Adipose tissue (tissue), 3 donors: ENCODE data around the gene LGR6. TPM values are rescaled to one million over a fixed set of nuclear protein-coding genes. Genes with fewer than 3 reads are reported as not detected.
"Not testable (repeated sequence)": the region's sequence is repeated elsewhere in the genome, so short reads cannot be mapped to it uniquely, and the experiment has no call there.

ENCODE experiments used
- H3K27ac ChIP-seq: one replicate; pipeline ENCODE4 v1.5.1; 2013; ENCODE audit warnings: low read depth, low read length
- WGBS, 3 donors: extraction: QIAGEN DNeasy Blood & Tissue Kit; methylation state at CpG; one replicate each; pipeline ENCODE4 v1.1.7; 2013; 5-methylcytosine and 5-hydroxymethylcytosine counted together
- polyA plus RNA-seq, 3 donors: library from polyadenylated mRNA; stranded (reverse); fragments of 200-250 nt; gene quantifications; one replicate each; pipeline ENCODE4 v1.2.3, GENCODE V29; 2013
- donor health status: healthy with polysubstance abuse.
- donor health status: Bipolar disorder and iron deficiency.
- donor health status: healthy.

Gene LGR6
- polyA plus RNA-seq, 3 donors, result 0.05 to 1.0 (median 0.28) TPM

- WGBS, 3 donors, result 78 to 83% (median 81%) methylated on average over 4 of the region's 4 CpGs
Measured at GRCh38 chr1:202323731-202324130, 130.1 kb downstream of the LGR6 start.

GRCh38 chr1:202324646-202325045 is 131.0 kb downstream of the LGR6 start:
- no peak overlapping the region for H3K27ac ChIP-seq
- WGBS, 3 donors, result 70 to 98% (median 82%) methylated on average over 2 of the region's 2 CpGs

More at GRCh38 chr1:202323731-202324130, 130.1 kb downstream of the LGR6 start:
- H3K27ac ChIP-seq, result no peak overlapping the region

DNA sequence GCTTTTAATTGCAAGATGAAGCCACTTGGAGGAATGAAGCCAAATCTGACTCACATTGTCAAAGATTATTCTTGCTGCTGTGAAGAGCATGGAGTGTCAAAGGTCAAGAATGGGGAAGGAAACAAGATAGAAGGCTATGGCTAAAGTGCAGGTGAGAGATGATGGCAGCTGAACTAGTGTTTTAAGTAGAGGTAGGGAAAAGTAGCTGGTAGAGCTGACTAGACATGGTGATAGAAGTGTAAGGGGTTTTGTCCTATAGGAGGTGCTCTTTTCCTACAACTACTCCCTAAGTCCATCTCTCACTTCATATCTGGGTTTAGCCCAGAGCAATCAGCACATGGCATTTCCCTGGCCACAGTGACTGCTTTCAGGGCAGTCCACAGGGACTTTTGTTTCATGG is 136.3 kb downstream of the LGR6 start:
- no peak overlapping the region for H3K27ac ChIP-seq

- 64 to 87% (median 87%) methylated on average over 4 of the region's 4 CpGs for WGBS, 3 donors
- H3K27ac ChIP-seq, result no peak overlapping the region
Measured at GRCh38 chr1:202333861-202334260, 140.3 kb downstream of the LGR6 start.

GRCh38 chr1:202343652-202344349 is 150.2 kb downstream of the LGR6 start:
- no peak overlapping the region for H3K27ac ChIP-seq
- 66% methylated on average over 4 of the region's 4 CpGs for WGBS, 3 donors

- WGBS, 3 donors, result 48 to 49% (median 48%) methylated on average over 6 of the region's 6 CpGs
- no peak overlapping the region for H3K27ac ChIP-seq
Measured at GRCh38 chr1:202348005-202348508, 154.5 kb downstream of the LGR6 start.

GRCh38 chr1:202348509-202349205 is 155.1 kb downstream of the LGR6 start, which contains the start of gene PPP1R12B:
Gene PPP1R12B, plus strand, starts transcription at chr1:202348699. Its CDS starts 153 bp downstream, at chr1:202348852.
- 0 to 1% (median 0%) methylated on average over 57 to 60 of the region's 60 CpGs for WGBS, 3 donors
- H3K27ac ChIP-seq, result no peak within 1 kb of the TSS

- 5 to 6% (median 6%) methylated on average over 12 of the region's 12 CpGs for WGBS, 3 donors
Measured at GRCh38 chr1:202349206-202349928, 155.8 kb downstream of the LGR6 start.

GRCh38 chr1:202351725-202352124 is 158.1 kb downstream of the LGR6 start:
- no peak overlapping the region for H3K27ac ChIP-seq
- WGBS, 3 donors, result 54 to 70% (median 57%) methylated on average over 2 of the region's 2 CpGs

More at GRCh38 chr1:202349206-202349928, 155.8 kb downstream of the LGR6 start:
- H3K27ac ChIP-seq, result no peak overlapping the region

GRCh38 chr1:202352583-202353197 is 159.1 kb downstream of the LGR6 start:
- WGBS, 3 donors, result 85 to 89% (median 89%) methylated on average over 11 of the region's 11 CpGs
- not testable (repeated sequence) for H3K27ac ChIP-seq

GRCh38 chr1:202355944-202356553 is 162.4 kb downstream of the LGR6 start:
- H3K27ac ChIP-seq, result no peak overlapping the region

GRCh38 chr1:202357506-202357905 is 163.9 kb downstream of the LGR6 start:
- no peak overlapping the region for H3K27ac ChIP-seq

- H3K27ac ChIP-seq, result no peak overlapping the region
- WGBS, 3 donors, result 92 to 98% (median 96%) methylated on average over 2 of the region's 2 CpGs
Measured at GRCh38 chr1:202361224-202361623, 167.6 kb downstream of the LGR6 start.

DNA sequence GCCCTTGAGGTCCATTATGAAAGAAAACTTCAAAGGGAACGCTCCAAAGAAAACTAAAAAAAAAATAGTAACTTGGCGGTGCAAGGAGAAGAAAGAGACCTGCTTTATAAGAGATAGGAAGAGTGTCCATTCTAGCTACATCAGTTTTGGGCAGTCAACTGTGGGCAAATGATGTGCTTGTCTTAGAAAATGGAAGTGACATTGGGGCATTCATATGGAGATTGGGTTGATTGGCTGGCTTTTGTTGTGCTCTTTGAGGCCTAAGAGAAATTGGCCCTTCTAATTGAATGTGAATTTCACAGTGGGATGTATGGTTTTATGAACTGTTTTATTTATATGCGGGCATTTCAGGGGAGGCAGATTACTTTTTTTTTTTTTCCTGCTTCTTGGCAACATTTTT is 168.1 kb downstream of the LGR6 start:
- WGBS, 3 donors, result 93 to 97% (median 94%) methylated on average over 3 of the region's 3 CpGs
- no peak overlapping the region for H3K27ac ChIP-seq

DNA sequence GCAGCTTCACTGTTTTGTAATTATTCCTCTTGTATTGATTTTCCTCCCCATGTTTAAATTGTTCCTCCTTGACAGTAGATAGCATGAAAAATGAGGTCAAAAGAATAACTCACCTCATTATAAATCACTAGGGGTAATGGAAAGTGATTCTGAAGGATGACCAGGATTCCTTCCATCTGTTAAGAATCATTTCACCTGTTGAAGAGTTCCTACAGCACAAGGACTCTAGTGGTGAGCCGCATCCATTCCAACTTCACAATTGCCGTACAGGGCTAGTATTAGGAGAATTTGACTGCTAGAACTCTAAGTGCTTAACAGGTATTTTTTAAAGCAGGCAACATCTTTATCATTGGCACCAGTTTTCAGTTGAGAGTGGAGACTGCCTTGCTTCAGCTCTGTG is 168.6 kb downstream of the LGR6 start:
- no peak overlapping the region for H3K27ac ChIP-seq
- WGBS, 3 donors, result 91 to 97% (median 96%) methylated on average over 2 of the region's 2 CpGs

GRCh38 chr1:202365092-202365815 is 171.7 kb downstream of the LGR6 start:
- WGBS, 3 donors, result 55 to 87% (median 70%) methylated on average over 4 of the region's 4 CpGs
- H3K27ac ChIP-seq, result no peak overlapping the region

- 79 to 96% (median 81%) methylated on average over 1 of the region's 1 CpG for whole genome bisulfite sequencing, 3 donors
- no peak overlapping the region for H3K27ac ChIP-seq
Measured at GRCh38 chr1:202367271-202367670, 173.7 kb downstream of the LGR6 start.
